NCI-H1105 (cell line): Measurements from ENCODE around the gene WDR1.

ENCODE experiments used
- DNase-seq: peaks from one replicate; lab custom pipeline; 2025; lab: John Stamatoyannopoulos, UW

The WDR1 gene

GRCh38 chr4:10066670-10067651 lies 49.6 kb downstream of the WDR1 start:
- DNase-seq: no peak

- DNase-seq: no peak
Measured at GRCh38 chr4:10066206-10066605, 50.4 kb downstream of the WDR1 start.

- DNase-seq: no peak
Measured at GRCh38 chr4:10063544-10064300, 52.9 kb downstream of the WDR1 start.

GRCh38 chr4:10061650-10062415 lies 54.8 kb downstream of the WDR1 start:
- DNase-seq: no peak

GRCh38 chr4:10058371-10058770 lies 58.2 kb downstream of the WDR1 start:
- no peak for DNase-seq

- no peak for DNase-seq
Measured at GRCh38 chr4:10057023-10057395, 59.6 kb downstream of the WDR1 start.

GRCh38 chr4:10056334-10057022 lies 60.1 kb downstream of the WDR1 start:
- no peak for DNase-seq

GRCh38 chr4:10055871-10056270 lies 60.7 kb downstream of the WDR1 start:
- no peak for DNase-seq

GRCh38 chr4:10054571-10055041 lies 62.0 kb downstream of the WDR1 start:
- DNase-seq: no peak

GRCh38 chr4:10053635-10054453 lies 62.8 kb downstream of the WDR1 start:
- no peak for DNase-seq

GRCh38 chr4:10051517-10052135 lies 65.0 kb downstream of the WDR1 start:
- no peak for DNase-seq

GRCh38 chr4:10050721-10051120 lies 65.9 kb downstream of the WDR1 start:
- DNase-seq: no peak

- no peak for DNase-seq
Measured at GRCh38 chr4:10050261-10050661, 66.3 kb downstream of the WDR1 start.

GRCh38 chr4:10048941-10049697 lies 67.5 kb downstream of the WDR1 start:
- DNase-seq: no peak

GRCh38 chr4:10047967-10048366 lies 68.6 kb downstream of the WDR1 start:
- no peak for DNase-seq

GRCh38 chr4:10046471-10046870 lies 70.1 kb downstream of the WDR1 start:
- DNase-seq: no peak

- DNase-seq: no peak
Measured at GRCh38 chr4:10045481-10045880, 71.1 kb downstream of the WDR1 start.

GRCh38 chr4:10041036-10041435 lies 75.6 kb downstream of the WDR1 start:
- DNase-seq: no peak
